IMR-90 (cell line): ENCODE results near the gene PPP2R2D. TPM values are rescaled to one million over a fixed set of nuclear protein-coding genes. Genes with fewer than 3 reads are reported as not detected.
"Not testable (repeated sequence)": the region's sequence is repeated elsewhere in the genome, so short reads cannot be mapped to it uniquely, and the experiment has no call there.

Source experiments
- ATAC-seq: fragments of 200-7000 bp; cut with Tn5 transposase; 2 replicates; pipeline ENCODE4 v1.9.1; 2020; ENCODE audit warnings: low read depth, mild to moderate bottlenecking, moderate library complexity
- BruUV-seq: library from RNA; stranded (reverse); fragments of 400-500 nt; replicated peaks from 2 replicates; lab custom pipeline; 2021; lab: Mats Ljungman, UMichigan
- CTCF ChIA-PET: fragments of 300-600 bp; formaldehyde crosslinking; extraction: SDS; loops from one replicate; lab custom pipeline; 2021; ENCODE audit warnings: antibody characterized with exemption; lab: Yijun Ruan, JAX
- POLR2A ChIA-PET: fragments of 300-600 bp; sonication (Branson Sonifier 250); formaldehyde crosslinking; loops from one replicate; lab custom pipeline; 2022; ENCODE audit warnings: antibody characterized with exemption; ENCODE audit not compliant: unreplicated experiment; lab: Charles Lee
- DNase-seq: peaks from one replicate; pipeline ENCODE4 v3.0.0; 2013
- H2AFZ ChIP-seq: replicated peaks from 2 replicates; pipeline ENCODE3; 2013; ENCODE audit warnings: low read length, mild to moderate bottlenecking; ENCODE audit not compliant: poor library complexity
- H2AK5ac ChIP-seq: 2 replicates; pipeline ENCODE4 v1.6.1; 2013; ENCODE audit warnings: low read depth, low read length, inconsistent platforms
- H2AK9ac ChIP-seq: replicated peaks from 2 replicates; pipeline ENCODE3; 2013; ENCODE audit warnings: mild to moderate bottlenecking, low read depth, low read length, moderate library complexity; ENCODE audit not compliant: poor library complexity
- H2BK120ac ChIP-seq: 2 replicates; pipeline ENCODE4 v1.6.1; 2013; ENCODE audit warnings: low read depth, low read length, inconsistent platforms
- H2BK15ac ChIP-seq: 3 replicates; pipeline ENCODE4 v1.6.1; 2013; ENCODE audit warnings: low read depth, low read length, inconsistent platforms
- H2BK20ac ChIP-seq: 2 replicates; pipeline ENCODE4 v1.6.1; 2013; ENCODE audit warnings: low read depth, mild to moderate bottlenecking, inconsistent platforms, low read length, moderate library complexity
- H2BK5ac ChIP-seq: 2 replicates; pipeline ENCODE4 v1.6.1; 2013; ENCODE audit warnings: mild to moderate bottlenecking, low read depth, low read length, inconsistent platforms; ENCODE audit not compliant: poor library complexity, severe bottlenecking
- H3K14ac ChIP-seq: replicated peaks from 2 replicates; pipeline ENCODE4 v1.6.1; 2013; ENCODE audit warnings: low read depth, low read length, inconsistent platforms
- H3K18ac ChIP-seq: 2 replicates; pipeline ENCODE4 v1.6.1; 2013; ENCODE audit warnings: low read depth, low read length, control low read depth
- H3K23ac ChIP-seq: 2 replicates; pipeline ENCODE4 v1.6.1; 2013; ENCODE audit warnings: low read depth, low read length, inconsistent platforms
- H3K27ac ChIP-seq: 2 replicates; pipeline ENCODE4 v1.5.1; 2013; ENCODE audit warnings: mild to moderate bottlenecking, control low read depth, low read length; ENCODE audit not compliant: insufficient read depth
- H3K27me3 ChIP-seq: 2 replicates; pipeline ENCODE4 v1.6.1; 2013; ENCODE audit warnings: low read length; ENCODE audit not compliant: control insufficient read depth, insufficient read depth
- H3K36me3 ChIP-seq: 2 replicates; pipeline ENCODE4 v1.6.1; 2013; ENCODE audit warnings: low read length, mixed read lengths; ENCODE audit not compliant: control insufficient read depth, insufficient read depth
- H3K4ac ChIP-seq: 2 replicates; pipeline ENCODE4 v1.6.1; 2013; ENCODE audit warnings: low read depth, low read length, inconsistent platforms
- H3K4me1 ChIP-seq: 2 replicates; pipeline ENCODE4 v1.6.1; 2013; ENCODE audit warnings: low read length, mixed read lengths; ENCODE audit not compliant: control insufficient read depth, insufficient read depth
- H3K4me2 ChIP-seq: 2 replicates; pipeline ENCODE4 v1.6.1; 2013; ENCODE audit warnings: low read depth, mild to moderate bottlenecking, control low read depth, low read length, moderate library complexity
- H3K4me3 ChIP-seq: 2 replicates; pipeline ENCODE4 v1.5.1; 2013; ENCODE audit warnings: low read depth, mild to moderate bottlenecking, control low read depth, low read length, moderate library complexity; ENCODE audit not compliant: insufficient read depth
- H3K56ac ChIP-seq: 2 replicates; pipeline ENCODE4 v1.6.1; 2013; ENCODE audit warnings: low read length, inconsistent platforms; ENCODE audit not compliant: insufficient read depth; ENCODE audit errors: extremely low read depth
- H3K79me1 ChIP-seq, 2 experiments: 2 replicates each; pipeline ENCODE4 v1.6.1; 2013; ENCODE audit warnings: low read length in 2 of 2, inconsistent platforms in 1 of 2, low read depth in 1 of 2
- H3K9ac ChIP-seq: 2 replicates; pipeline ENCODE4 v1.6.1; 2013; ENCODE audit warnings: low read depth, low read length, control low read depth
- H3K9me1 ChIP-seq: 2 replicates; pipeline ENCODE4 v1.6.1; 2013; ENCODE audit warnings: low read length, inconsistent platforms; ENCODE audit not compliant: insufficient read depth
- H3K9me3 ChIP-seq: 2 replicates; pipeline ENCODE4 v1.6.1; 2013; ENCODE audit warnings: low read length; ENCODE audit not compliant: control insufficient read depth, insufficient read depth
- H4K20me1 ChIP-seq: 2 replicates; pipeline ENCODE4 v1.6.1; 2013; ENCODE audit warnings: low read length, inconsistent platforms; ENCODE audit not compliant: insufficient read depth
- H4K5ac ChIP-seq: 2 replicates; pipeline ENCODE4 v1.6.1; 2013; ENCODE audit warnings: mild to moderate bottlenecking, low read depth, low read length, control low read depth
- H4K8ac ChIP-seq, 2 experiments: 2 replicates each; pipeline ENCODE4 v1.6.1; 2013; ENCODE audit warnings: low read depth in 2 of 2, low read length in 2 of 2, control low read depth in 1 of 2, inconsistent platforms in 1 of 2
- H4K91ac ChIP-seq: 2 replicates; pipeline ENCODE4 v1.6.1; 2013; ENCODE audit warnings: low read depth, low read length, inconsistent platforms; ENCODE audit not compliant: insufficient read depth
- WGBS, 2 experiments: methylation state at CpG; one replicate each; pipeline versions ENCODE4 v1.1.5 to v1.1.7; 2013; ENCODE audit warnings: missing lambda C conversion rate in 2 of 2; ENCODE audit not compliant: insufficient read length in 1 of 2; ENCODE audit errors: extremely low coverage in 2 of 2; 5-methylcytosine and 5-hydroxymethylcytosine counted together
- dilution Hi-C: fragments of 300-500 bp; cut with HindIII; formaldehyde crosslinking; loops from one replicate; pipeline ENCODE4 v1.14.3; 2018; ENCODE audit warnings: low sequenced_read_pairs; ENCODE audit not compliant: unreplicated experiment
- in situ Hi-C: fragments of 300-500 bp; cut with MboI; formaldehyde crosslinking; loops from 3 replicates; pipeline ENCODE4 v1.14.3; 2019; ENCODE audit warnings: low sequenced_read_pairs, inconsistent platforms, mixed read lengths
- intact Hi-C: fragments of 100-400 bp; cut with micrococcal nuclease; formaldehyde crosslinking; loops from 2 replicates; pipeline ENCODE4 v1.10.0; 2022
- polyA plus RNA-seq, 3 experiments: library from polyadenylated mRNA; depleted of rRNA; stranded (reverse); fragments of >200 nt; gene quantifications; 2 replicates each; pipeline ENCODE4 v1.2.3, GENCODE V29; 2012; ENCODE audit warnings: low replicate concordance in 1 of 3
- total RNA-seq: library from RNA; depleted of rRNA; stranded (reverse); fragments of >200 nt; gene quantifications from 2 replicates; pipeline ENCODE4 v1.2.3, GENCODE V29; 2012

PPP2R2D gene
- total and polyA plus RNA-seq, 2 of the 4 experiments (the other 2 are of a cell fraction), result 22.8 to 23.8 TPM

DNA sequence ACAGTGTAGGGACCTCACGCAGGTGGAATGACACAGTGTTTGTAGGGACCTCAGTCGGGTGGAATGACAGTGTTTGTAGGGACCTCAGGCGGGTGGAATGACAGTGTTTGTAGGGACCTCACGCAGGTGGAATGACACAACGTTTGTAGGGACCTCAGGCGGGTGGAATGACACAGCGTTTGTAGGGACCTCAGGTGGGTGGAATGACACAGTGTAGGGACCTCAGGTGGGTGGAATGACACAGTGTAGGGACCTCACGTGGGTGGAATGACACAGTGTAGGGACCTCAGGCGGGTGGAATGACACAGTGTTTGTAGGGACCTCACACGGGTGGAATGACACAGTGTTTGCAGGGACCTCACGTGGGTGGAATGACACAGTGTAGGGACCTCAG is 16.0 kb downstream of the PPP2R2D start:
- H4K91ac ChIP-seq, H2BK5ac ChIP-seq, H2BK15ac ChIP-seq, H2AFZ ChIP-seq, H3K23ac ChIP-seq, H3K4me2 ChIP-seq, H3K9me1 ChIP-seq, H3K4ac ChIP-seq, in situ Hi-C loops, H3K9me3 ChIP-seq, H3K18ac ChIP-seq, POLR2A ChIA-PET, H4K5ac ChIP-seq, ATAC-seq, H3K56ac ChIP-seq, BruUV-seq, DNase-seq, H2BK20ac ChIP-seq, H3K36me3 ChIP-seq, H3K9ac ChIP-seq, H3K4me3 ChIP-seq, H2BK120ac ChIP-seq, H3K4me1 ChIP-seq, H2AK9ac ChIP-seq, dilution Hi-C loops, H3K14ac ChIP-seq, H4K8ac ChIP-seq, H2AK5ac ChIP-seq, H3K27me3 ChIP-seq, CTCF ChIA-PET, intact Hi-C loops, H3K27ac ChIP-seq: not testable (repeated sequence)
- Histone ChIP-seq H4K20me1 (peaks cover 42% of the 10 kb centered on the region), H3K79me1 (peaks cover 27 to 66% of the 10 kb centered on the region in 2 experiments)
- 100% methylated on average over 1 of the region's 11 CpGs; no CpG with 5 or more reads in 1 of the 2 experiments for WGBS, 2 experiments

- H3K4me1 ChIP-seq, H3K9me3 ChIP-seq, H3K27me3 ChIP-seq, in situ Hi-C loops, H3K36me3 ChIP-seq, H3K4me3 ChIP-seq, H3K4me2 ChIP-seq, H3K14ac ChIP-seq, H3K18ac ChIP-seq, H2BK120ac ChIP-seq, H4K5ac ChIP-seq, H3K4ac ChIP-seq, dilution Hi-C loops, H4K8ac ChIP-seq, H2BK15ac ChIP-seq, H2BK5ac ChIP-seq, POLR2A ChIA-PET, H3K56ac ChIP-seq, H3K27ac ChIP-seq, H3K23ac ChIP-seq, ATAC-seq, H2BK20ac ChIP-seq, BruUV-seq, H2AK5ac ChIP-seq, H2AFZ ChIP-seq, CTCF ChIA-PET, H4K91ac ChIP-seq, H2AK9ac ChIP-seq, DNase-seq, H3K9me1 ChIP-seq, intact Hi-C loops, H3K9ac ChIP-seq: not testable (repeated sequence)
- peaks cover 24 to 61% of the 10 kb centered on the region in 2 experiments for H3K79me1 ChIP-seq
- H4K20me1 ChIP-seq, result peaks cover 46% of the 10 kb centered on the region
- 96% methylated on average over 4 of the region's 11 CpGs; no CpG with 5 or more reads in 1 of the 2 experiments for WGBS, 2 experiments
Measured at GRCh38 chr10:131917496-131917895, 16.7 kb downstream of the PPP2R2D start.
